Gastroesophageal sphincter (tissue), 4 donors: Measurements from ENCODE around the gene NTMT1. TPM values are rescaled to one million over a fixed set of nuclear protein-coding genes. Genes with fewer than 3 reads are reported as not detected.

ENCODE experiments used
- ATAC-seq: fragments of 150-250 bp; one replicate; pipeline ENCODE4 v1.9.1; 2016; ENCODE audit warnings: mild to moderate bottlenecking, moderate library complexity
- H3K27ac ChIP-seq, 4 donors: fragments of 200-600 bp; sonication (generic) in 3 of 4; 1 replicate in 3 of 4; 2 replicates in 1 of 4; pipeline ENCODE4 v1.5.1; 2016 to 2019
- H3K27me3 ChIP-seq: fragments of 200-600 bp; sonication (generic); one replicate; pipeline ENCODE4 v1.5.1; 2019
- H3K36me3 ChIP-seq, 2 donors: fragments of 200-600 bp; sonication (generic); one replicate each; pipeline ENCODE4 v1.5.1; 2019; ENCODE audit warnings: control low read depth in 1 of 2
- H3K4me1 ChIP-seq, 3 donors: fragments of 200-600 bp; sonication (generic); 1 replicate in 2 of 3; 2 replicates in 1 of 3; pipeline ENCODE4 v1.5.1; 2016 to 2019; ENCODE audit warnings: control low read depth in 2 of 3
- H3K4me3 ChIP-seq, 2 donors: fragments of 200-600 bp; sonication (generic); one replicate each; pipeline ENCODE4 v1.5.1; 2019; ENCODE audit warnings: mild to moderate bottlenecking in 1 of 2, moderate library complexity in 1 of 2
- H3K9me3 ChIP-seq, 3 donors: fragments of 200-600 bp; sonication (generic); one replicate each; pipeline ENCODE4 v1.5.1; 2017 to 2019; ENCODE audit warnings: control low read depth in 2 of 3
- EP300 ChIP-seq: sonication (generic); formaldehyde crosslinking; IDR thresholded peaks from one replicate; pipeline ENCODE4 v1.6.1; 2017; ENCODE audit warnings: antibody characterized with exemption, mild to moderate bottlenecking
- POLR2A ChIP-seq, 2 donors: fragments of 450-650 bp; IDR thresholded peaks; one replicate each; pipeline ENCODE4 v1.6.1; 2017; ENCODE audit warnings: antibody characterized with exemption in 2 of 2, mild to moderate bottlenecking in 2 of 2, moderate library complexity in 1 of 2
- POLR2AphosphoS5 ChIP-seq: sonication (generic); formaldehyde crosslinking; IDR thresholded peaks from one replicate; pipeline ENCODE4 v1.6.1; 2017; ENCODE audit warnings: antibody characterized with exemption
- WGBS, 2 donors: methylation state at CpG; one replicate each; pipeline ENCODE4 v1.1.5; 2018; ENCODE audit warnings: low coverage in 1 of 2; 5-methylcytosine and 5-hydroxymethylcytosine counted together
- total RNA-seq, 4 donors: library from RNA; depleted of rRNA; stranded (reverse); fragments of >200 nt; gene quantifications; one replicate each; pipeline ENCODE4 v1.1.0, GENCODE V29; 2016
- TF ChIP-seq, protein P1 (sequence below), 4 experiments: fragments of 200-600 bp in 2 of 4; fragments of 450-650 bp in 2 of 4; sonication (generic) in 1 of 4; IDR thresholded peaks; one replicate each; pipeline ENCODE4 v1.5.1; 2017 to 2019; ENCODE audit warnings: antibody characterized with exemption in 4 of 4, mild to moderate bottlenecking in 2 of 4, moderate library complexity in 2 of 4

The NTMT1 gene
- total RNA-seq, 4 donors from 2014 or later: 12.8 to 24.0 (median 21.8) TPM

- Histone ChIP-seq H3K9me3 (no peaks in the 10 kb centered on the region), H3K4me3 (no peak overlapping the region), H3K27ac (peak overlapping the region in 3 of 4 donors; percentile 68 to 71 (median 69)), H3K36me3 (no peaks in the 10 kb centered on the region), H3K27me3 (no peaks in the 10 kb centered on the region), H3K4me1 (peaks cover 0 to 29% (median 19%) of the 10 kb centered on the region in 3 donors)
- TF ChIP-seq, protein P1, sequence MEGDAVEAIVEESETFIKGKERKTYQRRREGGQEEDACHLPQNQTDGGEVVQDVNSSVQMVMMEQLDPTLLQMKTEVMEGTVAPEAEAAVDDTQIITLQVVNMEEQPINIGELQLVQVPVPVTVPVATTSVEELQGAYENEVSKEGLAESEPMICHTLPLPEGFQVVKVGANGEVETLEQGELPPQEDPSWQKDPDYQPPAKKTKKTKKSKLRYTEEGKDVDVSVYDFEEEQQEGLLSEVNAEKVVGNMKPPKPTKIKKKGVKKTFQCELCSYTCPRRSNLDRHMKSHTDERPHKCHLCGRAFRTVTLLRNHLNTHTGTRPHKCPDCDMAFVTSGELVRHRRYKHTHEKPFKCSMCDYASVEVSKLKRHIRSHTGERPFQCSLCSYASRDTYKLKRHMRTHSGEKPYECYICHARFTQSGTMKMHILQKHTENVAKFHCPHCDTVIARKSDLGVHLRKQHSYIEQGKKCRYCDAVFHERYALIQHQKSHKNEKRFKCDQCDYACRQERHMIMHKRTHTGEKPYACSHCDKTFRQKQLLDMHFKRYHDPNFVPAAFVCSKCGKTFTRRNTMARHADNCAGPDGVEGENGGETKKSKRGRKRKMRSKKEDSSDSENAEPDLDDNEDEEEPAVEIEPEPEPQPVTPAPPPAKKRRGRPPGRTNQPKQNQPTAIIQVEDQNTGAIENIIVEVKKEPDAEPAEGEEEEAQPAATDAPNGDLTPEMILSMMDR (IDR thresholded peaks at IDR 0.05): no peak
- peak; percentile 36 for TF ChIP-seq POLR2AphosphoS5
- TF ChIP-seq POLR2A (IDR thresholded peaks at IDR 0.05): no peak
- ATAC-seq: no peak
- WGBS, 2 donors: 47 to 100% methylated on average over 2 to 5 of the region's 19 CpGs
Measured at GRCh38 chr9:129613520-129614175, 12.3 kb upstream of the NTMT1 start.

GRCh38 chr9:129614932-129615331, 11.0 kb upstream of the NTMT1 start:
- no peak overlapping the region for H3K27ac ChIP-seq

DNA sequence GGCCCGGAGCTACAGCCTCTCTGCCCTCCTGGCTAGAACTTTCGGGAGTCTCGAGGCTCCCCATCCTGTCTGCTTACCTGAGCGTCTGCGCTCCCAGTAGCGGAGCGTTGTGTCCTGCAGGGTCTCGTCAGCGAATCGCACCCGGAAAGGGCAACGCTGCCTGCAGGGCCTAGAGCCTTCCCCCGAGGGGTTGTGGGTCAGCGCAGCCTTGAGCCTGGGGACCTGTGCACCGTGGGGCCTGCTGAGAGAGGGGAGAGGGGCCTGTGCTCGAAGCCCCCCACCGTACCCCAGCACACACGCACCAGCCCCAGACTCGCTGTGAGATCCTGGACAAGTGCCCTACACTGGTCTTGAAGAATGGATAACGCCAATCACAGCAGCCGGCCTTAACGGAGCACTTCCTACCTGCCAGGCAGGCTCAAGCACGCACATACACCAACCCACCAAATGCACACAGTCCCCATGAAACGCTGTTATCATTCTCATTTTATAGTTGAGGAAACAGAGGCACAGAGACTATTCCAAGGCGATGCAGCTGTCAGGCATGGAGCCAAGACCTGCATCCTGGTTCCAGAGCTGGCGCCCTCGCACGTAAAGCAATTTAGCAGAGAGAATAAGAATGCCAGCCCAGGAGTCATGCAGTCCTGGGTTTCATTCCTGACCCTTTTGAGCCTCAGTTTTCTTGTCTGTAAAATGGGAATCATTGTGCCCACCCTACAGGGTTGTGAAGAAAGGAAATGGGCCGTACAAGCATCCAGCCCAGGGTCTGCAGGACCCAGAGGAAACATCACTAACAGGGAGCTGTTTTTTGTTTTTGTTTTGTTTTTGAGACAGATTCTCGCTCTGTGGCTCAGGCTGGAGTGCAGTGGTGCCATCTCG, 10.3 kb upstream of the NTMT1 start:
- Histone ChIP-seq H3K4me1 (peaks cover 0 to 24% (median 15%) of the 10 kb centered on the region in 3 donors), H3K27me3 (peaks cover 10% of the 10 kb centered on the region), H3K36me3 (no peaks in the 10 kb centered on the region), H3K4me3 (no peak overlapping the region), H3K27ac (no peak overlapping the region), H3K9me3 (no peaks in the 10 kb centered on the region)
- TF ChIP-seq POLR2AphosphoS5 (no peak), POLR2A (IDR thresholded peaks at IDR 0.05) (no peak), EP300 (no peak)
- TF ChIP-seq, protein P1 (IDR thresholded peaks at IDR 0.05): no peak
- WGBS, 2 donors: 79 to 100% methylated on average over 2 to 8 of the region's 31 CpGs
- ATAC-seq: no peak

More at GRCh38 chr9:129614932-129615331, 11.0 kb upstream of the NTMT1 start:
- ATAC-seq: no peak
- H3K27me3 ChIP-seq: peaks cover 4% of the 10 kb centered on the region
- H3K4me1 ChIP-seq: peaks cover 0 to 23% (median 11%) of the 10 kb centered on the region in 3 donors
- WGBS, 2 donors: 60 to 95% methylated on average over 1 to 7 of the region's 10 CpGs
- H3K9me3 ChIP-seq: no peaks in the 10 kb centered on the region
- H3K4me3 ChIP-seq: no peak overlapping the region
- H3K36me3 ChIP-seq: no peaks in the 10 kb centered on the region
- no peak for TF ChIP-seq POLR2A (IDR thresholded peaks at IDR 0.05)
- TF ChIP-seq, protein P1 (IDR thresholded peaks at IDR 0.05): no peak
- no peak for TF ChIP-seq POLR2AphosphoS5
- TF ChIP-seq EP300: no peak

DNA sequence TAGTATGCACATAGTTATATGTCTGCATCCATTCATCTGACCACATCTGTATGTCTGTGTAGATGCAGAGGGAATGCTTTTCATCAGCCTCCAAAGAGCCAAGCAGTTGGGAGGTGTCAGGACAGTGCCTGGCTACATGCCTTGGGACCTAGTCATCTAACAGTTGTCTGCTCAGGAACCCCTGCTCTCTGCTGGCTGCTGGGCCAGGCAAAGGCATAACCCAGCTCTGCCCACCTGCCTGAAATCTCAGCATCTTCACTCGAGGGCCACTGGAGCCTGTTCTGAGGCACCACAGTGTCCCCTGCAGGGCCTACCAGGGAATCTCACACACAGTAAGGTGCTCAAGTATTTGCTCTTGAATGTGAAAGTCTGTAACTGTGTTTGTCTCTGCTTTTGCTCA, 8.8 kb upstream of the NTMT1 start:
- WGBS, 2 donors: 0% methylated on average over 1 of the region's 1 CpG
- no peak for TF ChIP-seq POLR2A (IDR thresholded peaks at IDR 0.05)
- TF ChIP-seq, protein P1 (IDR thresholded peaks at IDR 0.05): peak in 1 of 4 experiments; percentile 21
- no peak for TF ChIP-seq POLR2AphosphoS5
- Histone ChIP-seq H3K27ac (no peak overlapping the region), H3K4me3 (no peak overlapping the region), H3K27me3 (peaks cover 10% of the 10 kb centered on the region), H3K36me3 (no peaks in the 10 kb centered on the region), H3K4me1 (peaks cover 0 to 19% (median 9%) of the 10 kb centered on the region in 3 donors), H3K9me3 (no peaks in the 10 kb centered on the region)
- no peak for ATAC-seq
